Erythroblast (primary cell): ENCODE results near the gene SERINC2.
"Not testable (repeated sequence)": the region's sequence is repeated elsewhere in the genome, so short reads cannot be mapped to it uniquely, and the experiment has no call there.

Experiments
- DNase-seq, 2 experiments: peaks; one replicate each; lab custom pipeline; 2025; lab: John Stamatoyannopoulos, UW
- GATA1 ChIP-seq: IDR thresholded peaks from 2 replicates; pipeline ENCODE4 v1.6.1; 2011; ENCODE audit warnings: low read depth, mild to moderate bottlenecking, control low read depth, low read length, moderate library complexity
- POLR2A ChIP-seq: IDR thresholded peaks from 2 replicates; pipeline ENCODE4 v1.6.1; 2011; ENCODE audit warnings: mild to moderate bottlenecking, low read length

The SERINC2 gene

DNA sequence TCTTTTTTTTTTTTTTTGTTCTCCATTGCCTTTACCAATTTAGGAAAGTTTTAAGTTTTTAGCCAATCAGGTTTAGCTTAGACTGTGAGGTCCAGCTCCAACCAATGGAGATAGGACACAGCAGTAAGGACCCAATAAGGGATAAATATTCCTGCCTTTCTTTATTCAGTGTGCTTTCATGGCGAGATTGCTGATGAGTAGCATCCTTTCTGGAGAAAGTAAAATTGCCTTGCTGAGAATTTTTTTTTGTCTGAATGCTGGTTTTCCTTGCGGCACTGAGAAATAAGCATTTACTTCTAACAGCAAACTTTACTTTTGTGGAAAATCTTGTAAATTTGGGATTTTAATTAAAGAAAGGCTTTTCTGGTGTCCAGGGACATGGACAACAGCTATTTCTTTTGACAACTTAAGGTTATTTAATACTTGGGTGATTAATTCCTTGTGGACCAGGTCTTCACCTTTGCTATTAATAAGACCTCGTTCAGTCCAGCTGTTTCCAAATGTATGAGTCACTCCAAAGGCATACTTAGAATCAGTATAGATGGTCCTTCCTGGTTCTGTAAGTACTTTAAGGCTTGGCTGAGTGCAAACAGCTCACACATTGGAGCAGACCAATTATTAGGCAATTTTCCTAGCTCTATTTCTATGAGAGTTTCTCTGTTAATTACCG lies 54.1 kb downstream of the SERINC2 start:
- TF ChIP-seq GATA1 (no peak), POLR2A (no peak)
- DNase-seq = no peak

DNA sequence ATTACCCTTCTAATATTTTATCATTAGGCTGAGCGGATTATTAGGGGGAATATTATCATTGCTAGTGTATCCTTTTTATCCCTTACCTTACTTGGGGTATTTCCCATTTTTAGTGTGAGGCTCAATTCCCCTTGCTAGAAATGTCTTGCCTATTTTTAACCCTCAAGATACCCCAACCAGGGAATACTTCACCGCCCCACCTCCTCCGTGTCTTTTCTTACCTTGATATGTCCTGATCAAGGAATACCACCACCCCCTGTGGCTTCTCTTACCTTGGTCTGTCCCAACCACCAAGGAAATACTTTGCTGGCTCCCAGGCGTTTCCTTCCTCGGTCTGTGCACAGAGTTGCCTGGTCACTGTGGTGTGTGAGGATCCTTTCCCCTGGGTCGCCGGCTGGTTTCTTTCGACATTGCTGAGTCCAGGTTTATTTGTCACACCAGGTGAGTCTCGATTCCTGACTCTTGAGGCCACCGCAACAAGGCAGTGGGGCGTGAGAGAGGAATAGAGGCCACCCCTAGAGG lies 57.8 kb downstream of the SERINC2 start:
- TF ChIP-seq POLR2A (no peak), GATA1 (no peak)

DNA sequence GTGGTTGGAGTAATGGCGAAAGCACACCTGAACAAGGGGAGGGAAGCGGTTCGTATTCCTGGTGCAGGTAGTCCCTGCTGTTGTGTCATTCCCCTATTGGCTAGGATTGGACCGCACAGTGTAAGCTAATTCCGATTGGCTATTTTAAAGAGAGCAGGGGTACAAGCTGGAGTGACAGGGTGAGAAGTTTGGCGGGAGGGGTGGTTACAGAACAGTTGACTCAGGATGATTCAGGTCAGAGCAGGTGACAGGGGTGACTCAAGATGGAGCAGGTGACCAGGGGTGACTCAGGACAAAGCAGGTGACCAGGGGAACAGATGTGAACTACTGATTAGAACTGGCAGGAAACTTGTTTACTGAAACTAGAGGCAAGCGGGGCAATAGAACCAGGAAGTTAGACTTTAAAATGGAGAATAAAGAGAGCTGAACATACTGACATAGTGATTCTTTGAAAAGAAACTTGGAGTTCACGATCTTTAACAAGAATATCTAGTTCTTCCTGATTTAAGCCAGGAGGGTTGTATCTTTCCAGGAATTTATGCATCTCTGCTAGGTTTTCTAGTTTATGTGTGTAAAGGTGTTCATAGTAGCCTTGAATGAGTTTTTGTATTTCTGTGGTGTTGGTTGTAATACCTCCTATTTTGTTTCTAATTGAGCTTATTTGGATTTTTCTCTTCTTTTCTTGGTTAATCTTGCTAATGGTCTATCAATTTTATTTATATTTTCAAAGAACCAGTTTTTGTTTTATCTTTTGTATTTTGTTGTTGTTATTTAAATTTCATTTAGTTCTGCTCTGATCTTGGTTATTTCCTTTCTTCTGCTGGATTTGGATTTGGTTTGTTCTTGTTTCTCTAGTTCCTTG lies 58.7 kb downstream of the SERINC2 start:
- peak; percentile 59 to 76 for DNase-seq

More for the DNA sequence above, 57.8 kb downstream of the SERINC2 start:
- peak in 1 of 2 experiments; percentile 46 for DNase-seq

DNA sequence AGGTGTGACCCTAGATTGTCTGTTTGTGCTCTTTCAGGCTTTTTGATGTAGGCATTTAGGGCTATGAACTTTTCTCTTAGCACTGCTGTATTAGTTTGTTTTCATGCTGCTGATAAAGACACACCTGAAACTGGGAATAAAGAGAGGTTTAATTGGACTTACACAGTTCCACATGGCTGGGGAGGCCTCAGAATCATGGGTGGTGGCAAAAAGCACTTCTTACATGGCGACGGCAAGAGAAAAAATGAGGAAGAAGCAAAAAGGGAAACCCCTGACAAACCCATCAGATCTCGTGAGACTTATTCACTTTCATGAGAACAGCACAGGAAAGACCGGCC lies 59.3 kb downstream of the SERINC2 start:
- peak in 1 of 2 experiments; percentile 14 for DNase-seq

DNA sequence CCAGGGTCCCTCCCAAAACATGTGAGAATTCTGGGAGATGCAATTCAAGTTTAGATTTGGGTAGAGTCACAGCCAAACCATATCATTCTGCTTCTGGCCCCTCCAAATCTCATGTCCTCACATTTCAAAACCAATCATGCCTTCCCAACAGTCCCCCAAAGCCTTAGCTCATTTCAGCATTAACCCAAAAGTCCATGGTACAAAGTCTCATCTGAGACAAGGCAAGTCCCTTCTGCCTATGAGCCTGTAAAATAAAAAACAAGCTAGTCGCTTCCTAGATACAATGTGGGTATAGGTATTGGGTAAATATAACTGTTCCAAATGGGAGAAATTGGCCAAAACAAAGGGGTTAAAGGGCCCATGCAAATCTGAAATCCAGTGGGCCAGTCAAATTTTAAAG lies 59.7 kb downstream of the SERINC2 start:
- DNase-seq = not testable (repeated sequence)

DNA sequence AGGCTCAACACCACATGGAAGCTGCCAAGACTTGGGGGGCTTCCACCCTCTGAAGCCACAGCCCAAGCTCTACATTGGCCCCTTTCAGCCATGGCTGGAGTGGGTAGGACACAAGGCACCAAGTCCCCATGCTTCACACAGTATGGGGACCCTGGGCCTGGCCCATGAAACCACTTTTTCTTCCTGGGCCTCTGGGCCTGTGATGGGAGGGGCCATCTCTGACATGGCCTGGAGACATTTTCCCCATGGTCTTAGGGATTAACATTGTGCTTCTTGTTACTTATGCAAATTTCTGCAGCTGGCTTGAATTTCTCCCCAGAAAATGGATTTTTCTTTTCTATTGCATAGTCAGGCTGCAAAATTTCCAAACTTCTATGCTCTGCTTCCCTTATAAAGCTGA lies 60.5 kb downstream of the SERINC2 start:
- DNase-seq = not testable (repeated sequence)

DNA sequence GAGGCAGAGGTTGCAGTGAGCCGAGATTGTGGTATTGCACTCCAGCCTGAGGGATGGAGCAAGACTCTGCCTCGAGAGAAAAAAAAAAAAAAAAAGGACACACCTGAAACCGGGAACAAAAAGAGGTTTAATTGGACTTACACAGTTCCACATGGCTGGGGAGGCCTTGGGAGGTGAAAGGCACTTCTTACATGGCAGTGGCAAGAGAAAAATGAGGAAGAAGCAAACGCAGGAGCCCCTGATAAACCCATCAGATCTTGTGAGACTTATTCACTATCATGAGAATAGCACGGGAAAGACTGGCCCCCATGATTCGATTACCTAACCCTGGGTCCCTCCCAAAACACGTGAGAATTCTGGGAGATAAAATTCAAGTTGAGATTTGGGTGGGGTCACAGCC lies 61.6 kb downstream of the SERINC2 start:
- not testable (repeated sequence) for DNase-seq

DNA sequence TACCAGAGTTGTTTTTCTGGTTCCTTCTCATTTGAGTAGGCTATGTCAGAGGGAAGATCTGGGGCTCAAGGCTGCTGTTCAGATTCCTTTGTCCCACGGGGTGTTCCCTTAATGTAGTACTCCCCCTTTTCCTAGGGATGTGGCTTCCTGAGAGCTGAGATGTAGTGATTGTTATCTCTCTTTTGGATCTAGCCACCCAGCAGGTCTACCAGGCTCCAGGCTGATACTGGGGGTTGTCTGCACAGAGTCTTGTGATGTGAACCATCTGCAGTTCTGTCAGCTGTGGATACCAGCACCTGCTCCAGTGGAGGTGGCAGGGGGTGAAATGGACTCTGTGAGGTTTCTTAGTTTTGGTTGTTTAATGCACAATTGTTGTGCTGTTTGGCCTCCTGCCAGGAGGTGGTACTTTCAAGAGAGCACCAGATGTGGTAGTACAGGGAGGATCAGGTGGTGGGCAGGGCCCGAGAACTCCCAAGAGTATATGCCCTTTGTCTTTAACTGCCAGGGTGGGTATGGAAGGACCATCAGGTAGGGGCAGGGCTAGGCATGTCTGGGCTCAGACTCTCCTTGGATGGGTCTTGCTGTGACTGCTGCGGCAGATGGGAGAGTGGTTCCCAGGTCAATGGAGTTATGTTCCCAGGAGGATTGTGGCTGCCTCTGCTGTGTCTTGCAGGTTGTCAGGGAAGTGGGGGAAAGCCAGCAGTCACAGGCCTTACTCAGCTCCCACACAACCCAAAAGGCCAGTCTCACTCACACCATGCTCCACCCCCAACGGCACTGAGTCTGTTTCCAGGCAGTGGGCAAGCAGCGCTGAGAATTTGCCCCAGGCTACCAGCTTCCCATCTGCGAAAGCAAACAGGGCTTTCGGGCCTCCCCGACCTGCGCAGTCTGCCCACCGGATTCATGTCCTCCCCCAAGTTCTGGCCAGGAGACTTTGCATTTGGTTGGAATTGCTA lies 64.2 kb downstream of the SERINC2 start:
- no peak for TF ChIP-seq GATA1
- no peak for TF ChIP-seq POLR2A

DNA sequence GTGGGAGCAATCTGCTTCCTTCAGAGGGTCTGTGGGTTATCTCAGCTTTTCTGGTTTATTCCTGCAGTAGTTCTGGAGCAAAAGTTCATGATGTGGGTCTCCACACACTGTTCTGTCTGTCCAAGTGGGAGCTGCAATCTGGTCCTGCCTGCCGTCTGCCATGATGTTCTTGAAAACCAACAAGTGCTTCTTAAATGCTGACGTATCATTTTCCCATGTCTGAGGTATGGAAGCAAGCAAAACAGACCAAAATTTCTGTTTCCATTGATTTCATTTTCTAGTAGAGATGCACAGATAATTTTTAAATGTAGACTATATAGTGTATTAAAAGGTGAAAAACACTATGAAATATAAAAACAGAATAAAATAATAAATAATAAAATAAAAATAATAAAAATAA lies 65.2 kb downstream of the SERINC2 start:
- TF ChIP-seq POLR2A (no peak), GATA1 (no peak)
- DNase-seq = no peak

More for the DNA sequence above, 64.2 kb downstream of the SERINC2 start:
- DNase-seq = no peak

DNA sequence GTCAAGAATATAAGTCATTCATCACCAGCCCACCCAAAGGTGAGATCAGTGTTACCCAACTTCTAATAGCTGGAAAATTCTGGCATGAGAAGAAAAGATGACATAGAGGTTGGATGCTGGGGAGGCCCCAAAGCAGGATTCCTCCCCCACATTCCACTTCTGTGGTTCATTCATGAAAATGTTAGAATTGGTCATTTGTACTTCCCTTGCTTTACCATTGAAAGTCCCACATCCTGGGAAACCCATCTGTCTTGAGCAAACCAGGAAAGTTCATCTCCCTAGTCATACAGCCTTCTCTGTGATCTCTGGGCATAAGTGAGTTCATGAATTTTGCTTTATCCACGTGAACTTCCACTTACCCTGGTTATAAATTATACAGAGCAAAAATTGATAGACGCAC lies 66.8 kb downstream of the SERINC2 start:
- no peak for TF ChIP-seq POLR2A
- TF ChIP-seq GATA1 = no peak
- no peak for DNase-seq

DNA sequence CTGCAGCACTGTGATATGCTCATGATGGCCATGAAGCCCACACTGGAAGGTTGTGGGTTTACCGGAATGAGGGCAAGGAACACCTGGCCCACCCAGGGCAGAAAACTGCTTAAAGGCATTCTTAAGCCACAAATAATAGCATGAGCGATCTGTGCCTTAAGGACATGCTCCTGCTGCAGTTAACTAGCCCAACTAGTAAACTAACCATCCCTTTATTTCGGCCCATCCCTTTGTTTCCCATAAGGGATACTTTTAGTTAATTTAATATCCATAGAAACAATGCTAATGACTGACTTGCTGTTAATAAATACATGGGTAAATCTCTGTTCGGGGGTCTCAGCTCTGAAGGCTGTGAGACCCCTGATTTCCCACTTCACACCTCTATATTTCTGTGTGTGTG lies 67.4 kb downstream of the SERINC2 start:
- not testable (repeated sequence) for DNase-seq

DNA sequence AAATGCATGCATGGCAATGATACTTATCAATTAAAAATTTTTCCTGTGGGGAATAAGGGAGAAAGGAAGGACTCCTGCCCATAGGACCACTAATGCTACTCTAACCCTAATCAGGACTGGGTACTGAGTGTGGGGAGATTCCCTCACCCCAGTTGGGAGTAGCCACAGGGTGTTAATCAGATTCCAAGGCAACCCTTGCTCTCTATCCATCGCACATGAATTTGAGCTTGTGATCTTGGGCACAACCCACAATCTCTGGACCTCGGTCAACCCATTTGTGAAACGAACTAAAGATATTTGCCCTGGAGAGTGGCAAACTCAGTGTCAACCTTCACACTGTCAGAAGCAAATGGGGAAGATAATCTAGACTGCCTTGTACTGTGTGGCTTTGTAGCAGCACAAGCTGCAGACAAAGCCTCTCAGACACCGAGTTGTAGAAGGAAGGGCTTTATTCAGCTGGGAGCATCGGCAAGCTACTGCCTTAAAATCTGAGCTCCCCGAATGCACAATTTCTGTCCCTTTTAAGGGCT lies 69.5 kb downstream of the SERINC2 start:
- TF ChIP-seq POLR2A (no peak), GATA1 (no peak)
- DNase-seq = no peak

DNA sequence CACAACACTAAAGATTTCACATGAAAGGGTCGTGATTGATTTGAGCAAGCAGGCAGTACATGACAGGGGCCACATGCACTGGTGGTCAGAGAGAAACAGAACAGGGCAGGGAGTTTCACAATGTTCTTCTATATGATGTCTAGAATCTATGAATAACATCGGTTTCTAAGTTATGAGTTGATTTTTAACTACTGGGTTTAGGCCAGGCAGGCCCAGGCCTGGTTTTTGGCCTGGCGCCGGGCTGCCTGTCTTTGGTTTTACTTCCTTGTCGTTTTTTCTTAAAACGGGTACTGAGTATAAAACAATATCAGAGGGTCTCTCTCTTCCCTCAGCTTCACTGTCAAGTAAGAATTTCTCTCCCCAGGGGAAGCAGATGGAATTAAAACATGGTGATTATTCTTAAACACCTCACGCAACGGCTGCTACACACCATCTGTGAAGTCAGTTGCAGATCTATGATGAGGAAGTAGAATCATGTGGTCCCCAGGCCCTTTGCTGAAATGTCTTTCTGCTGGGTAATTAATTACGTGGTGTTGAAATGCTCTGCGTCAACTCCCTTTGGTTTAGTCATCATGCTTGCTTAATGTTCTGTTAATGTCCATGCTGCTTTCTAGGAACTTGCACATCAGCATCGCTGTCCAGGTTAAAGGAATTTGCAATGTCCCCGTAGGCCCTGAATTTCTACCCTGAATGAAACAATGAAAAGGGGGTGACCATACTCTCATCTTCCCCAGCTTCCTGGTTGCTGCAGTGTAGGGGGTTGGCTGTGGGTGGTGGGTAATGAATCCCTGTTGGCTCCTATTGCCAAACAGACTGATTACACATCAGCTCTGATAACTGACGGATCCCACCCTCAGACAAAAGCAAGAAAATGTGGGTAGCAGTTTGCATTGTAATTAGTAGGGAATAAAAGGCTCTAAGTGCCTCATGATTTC lies 70.3 kb downstream of the SERINC2 start:
- peak in 1 of 2 experiments; percentile 40 for DNase-seq
- TF ChIP-seq GATA1 = no peak
- no peak for TF ChIP-seq POLR2A
